ENCODE measurements around the gene NOL4. TPM values are rescaled to one million over a fixed set of nuclear protein-coding genes. Genes with fewer than 3 reads are reported as not detected.

NOL4 gene
- total and polyA plus RNA-seq, 2 experiments from 2014 or later, result 0.52 to 0.63 TPM

GRCh38 chr18:34194239-34194638, 30.5 kb downstream of the NOL4 start:
- Histone ChIP-seq H3K4me2 (no peak overlapping the region), H3K36me3 (ENCODE audit: insufficient read depth) (no peaks in the 10 kb centered on the region), H3K9me2 (ENCODE audit: insufficient read depth) (no peaks in the 10 kb centered on the region), H4K20me1 (replicated peaks; ENCODE audit: insufficient read depth) (no peaks in the 10 kb centered on the region), H2AFZ (no peak overlapping the region), H3K27me3 (ENCODE audit: insufficient read depth) (no peaks in the 10 kb centered on the region), H3K27ac (ENCODE audit: low read depth) (no peak overlapping the region), H3K4me3 (no peak overlapping the region), H3F3A (replicated peaks; ENCODE audit: low read depth) (no peaks in the 10 kb centered on the region), H3K4me1 (ENCODE audit: insufficient read depth) (no peaks in the 10 kb centered on the region), H3K79me2 (replicated peaks; ENCODE audit: insufficient read depth) (no peaks in the 10 kb centered on the region)
- DNase-seq (ENCODE audit: low spot score), result no peak
- no peak overlapping the region for H3K27ac Mint-ChIP-seq
- no peak for ATAC-seq
- no peak overlapping the region for H3K4me3 Mint-ChIP-seq
- H3K9me3 Mint-ChIP-seq, result no peaks in the 10 kb centered on the region
- H3K27me3 Mint-ChIP-seq (ENCODE audit: insufficient read depth, low read depth, poor library complexity), result peaks cover 3% of the 10 kb centered on the region
- peaks cover 8% of the 10 kb centered on the region; the same call in 2 of the 3 replicates for H3K4me1 Mint-ChIP-seq
- TF ChIP-seq JUNB (IDR thresholded peaks at IDR 0.05; ENCODE audit: unreplicated experiment) (no peak), ZNF462 (CRISPR knock-in tag; IDR thresholded peaks at IDR 0.05) (no peak), REST (IDR thresholded peaks at IDR 0.05; ENCODE audit: unreplicated experiment) (no peak), POLR2AphosphoS5 (IDR thresholded peaks at IDR 0.05; ENCODE audit: low read depth) (no peak), ZNF114 (CRISPR knock-in tag; IDR thresholded peaks at IDR 0.05) (no peak), STAT1 (IDR thresholded peaks at IDR 0.05; ENCODE audit: unreplicated experiment) (no peak), ZNF331 (CRISPR knock-in tag; IDR thresholded peaks at IDR 0.05; ENCODE audit: low read depth) (no peak), EZH2phosphoT487 (IDR thresholded peaks at IDR 0.05; ENCODE audit: unreplicated experiment) (no peak), ETS1 (IDR thresholded peaks at IDR 0.05) (no peak), NANOG (IDR thresholded peaks at IDR 0.05; ENCODE audit: borderline replicate concordance) (no peak), CREB1 (CRISPR knock-in tag; IDR thresholded peaks at IDR 0.05; ENCODE audit: low read depth) (no peak), EZH2 (IDR thresholded peaks at IDR 0.05; ENCODE audit: low read depth, unreplicated experiment) (no peak), CTCF (conservative IDR thresholded peaks at IDR 0.05; ENCODE audit: low read depth in 2 of 2) (no peak)
- no peaks in the 10 kb centered on the region for H3K36me3 Mint-ChIP-seq (ENCODE audit: low read depth)

Data from GM23338 (cell line).